K562 (cell line): Measurements from ENCODE around the gene CUL9. TPM values are rescaled to one million over a fixed set of nuclear protein-coding genes. Genes with fewer than 3 reads are reported as not detected.

Source experiments
- ATAC-seq: fragments of 200-7000 bp; cut with Tn5 transposase; 3 replicates; pipeline ENCODE4 v1.9.1; 2020; ENCODE audit warnings: moderate library complexity
- BruUV-seq: library from RNA; stranded (reverse); fragments of 400-500 nt; replicated peaks from 2 replicates; lab custom pipeline; 2021; lab: Mats Ljungman, UMichigan
- CTCF ChIA-PET: fragments of 300-600 bp; formaldehyde crosslinking; extraction: SDS; loops from one replicate; lab custom pipeline; 2021; ENCODE audit warnings: low intra/inter-chr PET ratio; lab: Yijun Ruan, JAX
- POLR2A ChIA-PET: fragments of 300-600, 350-650 bp; sonication (Branson Sonifier 250); formaldehyde crosslinking; extraction: SDS; loops from one replicate; lab custom pipeline; 2021; ENCODE audit warnings: antibody characterized with exemption, inconsistent platforms; lab: Yijun Ruan, JAX
- DNase-seq, 4 experiments: peaks; one replicate each; pipeline versions ENCODE4 v3.0.0 to v3.0.0-alpha.2; 2011 to 2018; ENCODE audit warnings: low spot score in 3 of 4, mixed read lengths in 3 of 4; ENCODE audit errors: extremely low read depth in 1 of 4
- FAIRE-seq: peaks from 2 replicates; lab custom pipeline; 2011; peaks lifted over from hg19 to GRCh38; lab: Jason Lieb, UNC
- H2AFZ ChIP-seq: 2 replicates; pipeline ENCODE4 v1.6.0; 2011; ENCODE audit warnings: low read depth, low read length, control low read depth, inconsistent platforms
- H3K27ac ChIP-seq: fragments of 200-600 bp; 3 replicates; pipeline ENCODE4 v1.8.0; 2011; ENCODE audit warnings: low read depth, mild to moderate bottlenecking, control low read depth, inconsistent platforms, low read length, moderate library complexity, mixed read lengths; ENCODE audit errors: extremely low read depth
- H3K27me3 ChIP-seq, 2 experiments: fragments of 300-600 bp in 1 of 2; 2 replicates in 1 of 2; 3 replicates in 1 of 2; pipeline versions ENCODE4 v1.6.0 to v1.8.0; 2011; ENCODE audit warnings: inconsistent platforms in 2 of 2, low read length in 2 of 2, mild to moderate bottlenecking in 1 of 2, mixed read lengths in 1 of 2, moderate library complexity in 1 of 2; ENCODE audit not compliant: control insufficient read depth in 2 of 2, insufficient read depth in 2 of 2
- H3K36me3 ChIP-seq: fragments of 300-600 bp; 3 replicates; pipeline ENCODE4 v1.8.0; 2011; ENCODE audit warnings: mild to moderate bottlenecking, low read length, inconsistent platforms; ENCODE audit not compliant: control insufficient read depth, insufficient read depth
- H3K4me1 ChIP-seq, 2 experiments: fragments of 200-600 bp in 1 of 2; replicated peaks in 1 of 2; 2 replicates in 1 of 2; 3 replicates in 1 of 2; pipeline versions ENCODE4 v1.5.1 to v1.8.0; 2011; ENCODE audit warnings: inconsistent platforms in 2 of 2, low read length in 2 of 2, mild to moderate bottlenecking in 1 of 2, mixed read lengths in 1 of 2, moderate library complexity in 1 of 2; ENCODE audit not compliant: control insufficient read depth in 2 of 2, insufficient read depth in 2 of 2
- H3K4me2 ChIP-seq: 2 replicates; pipeline ENCODE4 v1.6.1; 2011; ENCODE audit warnings: low read length, control low read depth, inconsistent platforms, mixed read lengths; ENCODE audit not compliant: insufficient read depth
- H3K4me3 ChIP-seq: fragments of 200-600 bp; sonication (generic), shearing (Covaris generic); 2 replicates; pipeline ENCODE4 v1.5.1; 2016; ENCODE audit warnings: control low read depth, inconsistent platforms
- H3K79me2 ChIP-seq: fragments of 200-600 bp; 3 replicates; pipeline ENCODE4 v1.8.0; 2011; ENCODE audit warnings: low read length, inconsistent platforms; ENCODE audit not compliant: control insufficient read depth, insufficient read depth
- H3K9ac ChIP-seq, 2 experiments: 2 replicates each; pipeline versions ENCODE4 v1.6.0 to v1.6.1; 2011; ENCODE audit warnings: low read depth in 2 of 2, low read length in 2 of 2, control low read depth in 1 of 2, inconsistent platforms in 1 of 2, mild to moderate bottlenecking in 1 of 2, mixed read lengths in 1 of 2; ENCODE audit not compliant: insufficient read depth in 1 of 2
- H3K9me1 ChIP-seq: one replicate; pipeline ENCODE4 v1.6.0; 2011; ENCODE audit warnings: inconsistent platforms, mild to moderate bottlenecking, low read length, moderate library complexity; ENCODE audit not compliant: control insufficient read depth, insufficient read depth
- H3K9me3 ChIP-seq: replicated peaks from 2 replicates; pipeline ENCODE4 v1.5.1; 2011; ENCODE audit warnings: low read depth, low read length, inconsistent platforms; ENCODE audit not compliant: control insufficient read depth, insufficient read depth
- H4K20me1 ChIP-seq: replicated peaks from 2 replicates; pipeline ENCODE4 v1.6.1; 2011; ENCODE audit warnings: low read length, inconsistent platforms, mixed read lengths; ENCODE audit not compliant: control insufficient read depth, insufficient read depth
- RBM25 ChIP-seq: fragments of 200-400 bp; formaldehyde crosslinking; IDR thresholded peaks from 2 replicates; pipeline ENCODE4 v1.6.1; 2018; ENCODE audit warnings: low read length, low read depth, moderate library complexity; ENCODE audit not compliant: severe bottlenecking
- SMAD4 ChIP-seq: fragments of 250-450 bp; sonication (Bioruptor Pico); conservative IDR thresholded peaks from 2 replicates; pipeline ENCODE4 v1.8.0; 2021; ENCODE audit warnings: inconsistent platforms, mild to moderate bottlenecking, moderate library complexity
- ZBTB8A ChIP-seq: fragments of 450-650 bp; IDR thresholded peaks from 2 replicates; pipeline ENCODE4 v1.6.1; 2018; ENCODE audit warnings: mild to moderate bottlenecking, moderate library complexity; ENCODE audit not compliant: partially characterized antibody
- ZFP36 ChIP-seq: fragments of 150-350 bp; IDR thresholded peaks from 2 replicates; pipeline ENCODE4 v1.6.1; 2018; ENCODE audit warnings: low read length, low read depth; ENCODE audit not compliant: partially characterized antibody
- WGBS: fragments of 100-300 bp; shearing (Covaris generic); methylation state at CpG from one replicate; pipeline ENCODE4 v1.1.6; 2016; ENCODE audit warnings: low coverage, mixed read lengths; ENCODE audit not compliant: insufficient coverage; ENCODE audit errors: missing lambda C conversion rate; 5-methylcytosine and 5-hydroxymethylcytosine counted together
- in situ Hi-C: fragments of 300-500 bp; cut with MboI; formaldehyde crosslinking; loops from 4 replicates; pipeline ENCODE4 v1.15.0; 2018; ENCODE audit warnings: inconsistent platforms, mixed read lengths
- intact Hi-C: fragments of 100-400 bp; cut with micrococcal nuclease; formaldehyde crosslinking; loops from 2 replicates; pipeline ENCODE4 v1.14.2; 2022
- polyA plus RNA-seq, 8 experiments: library from polyadenylated mRNA; depleted of rRNA in 4 of 8; stranded (reverse) in 5 of 8; unstranded in 3 of 8; fragments of >200 nt; fragmentation: Nextera tagmentation in 2 of 8; fragmentation: Illumina TruSeq in 1 of 8; extraction: Ambion mirVana in 2 of 8; extraction: Trizol in 1 of 8; gene quantifications; 2 replicates each; pipeline versions ENCODE4 v1.2.1 to v1.2.3, GENCODE V29; 2011 to 2014; ENCODE audit warnings: inconsistent platforms in 1 of 8, missing spikeins in 1 of 8
- total RNA-seq, 7 experiments: library from RNA; depleted of rRNA in 6 of 7; stranded (reverse); fragments of >200 nt in 6 of 7; fragmentation: Illumina TruSeq in 2 of 7; extraction: Trizol in 2 of 7; gene quantifications; 2 replicates each; pipeline versions ENCODE4 v1.2.1 to v1.2.3, GENCODE V29; 2011 to 2021; ENCODE audit warnings: low replicate concordance in 1 of 7

The CUL9 gene
- total and polyA plus RNA-seq, 9 of the 15 experiments (the other 6 are each of a cell fraction or from before 2014, with no cell fraction given): 0.50 to 20.7 (median 6.6) TPM

DNA sequence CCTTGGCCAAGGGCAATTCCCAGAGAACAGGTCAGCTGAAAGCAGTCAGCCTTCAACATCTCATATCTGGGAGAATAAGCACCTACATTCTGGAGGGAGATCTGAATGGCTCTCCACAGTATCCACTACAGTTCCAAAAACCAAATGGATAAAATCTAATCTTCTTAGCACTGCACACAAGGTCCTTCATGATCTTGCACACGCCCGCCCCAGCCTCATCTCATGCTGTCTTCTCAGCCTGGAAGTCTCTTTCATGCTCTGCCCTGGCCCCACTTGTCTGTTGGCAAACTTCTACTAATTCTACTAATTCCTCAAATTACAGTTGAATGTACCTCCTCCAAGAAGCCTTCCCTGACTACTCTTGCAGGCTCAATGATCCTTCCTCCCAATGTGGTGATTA lies 59.5 kb downstream of the CUL9 start:
- ChIA-PET POLR2A (interaction anchor here (0.6 to 1.7 kb wide), 2 partner anchors 12 to 234 kb away, joined by 3 to 4 read pairs; partner anchors contain the start of gene DNPH1), CTCF (no interaction called here)
- H3K4me2 ChIP-seq: no peak overlapping the region
- peaks cover 3% of the 10 kb centered on the region; the same call in 1 of the 2 replicates for H3K9me3 ChIP-seq
- 0 out of 2 replicates have a peak, but pooled peaks cover 6% of the 10 kb centered on the region for H4K20me1 ChIP-seq
- in situ Hi-C loops (no loop called here), intact Hi-C loops (no loop called here)
- H3K36me3 ChIP-seq: no peaks in the 10 kb centered on the region
- ATAC-seq (no peak), DNase-seq (no peak), FAIRE-seq (no peak)
- H3K9ac ChIP-seq: no peak overlapping the region
- H3K79me2 ChIP-seq: no peaks in the 10 kb centered on the region
- peak; percentile 5 for TF ChIP-seq RBM25
- TF ChIP-seq SMAD4 (CRISPR knock-in tag): no peak
- peak; percentile 66 for TF ChIP-seq ZFP36
- TF ChIP-seq ZBTB8A: no peak
- no TSS peak for BruUV-seq
- WGBS: 3% methylated on average over 2 of the region's 2 CpGs
- no peak overlapping the region for H3K27ac ChIP-seq
- no peaks in the 10 kb centered on the region for H3K9me1 ChIP-seq
- H3K4me3 ChIP-seq: no peak overlapping the region
- no peak overlapping the region for H2AFZ ChIP-seq
- H3K4me1 ChIP-seq: peaks cover 0 to 10% of the 10 kb centered on the region in 2 experiments; a peak in 2 of 5 replicates
- H3K27me3 ChIP-seq: peaks cover 45 to 68% of the 10 kb centered on the region in 2 experiments
